Coronary artery (tissue), 2 donors: ENCODE measurements around the gene SLC39A8.
"Not testable (repeated sequence)": the region's sequence is repeated elsewhere in the genome, so short reads cannot be mapped to it uniquely, and the experiment has no call there.

Source experiments
- DNase-seq: peaks from one replicate; pipeline ENCODE4 v3.0.0-alpha.2; 2017; ENCODE audit warnings: low spot score
- H3K27ac ChIP-seq, 2 donors: fragments of 200-600 bp; sonication (generic); one replicate each; pipeline ENCODE4 v1.5.1; 2016 to 2019
- H3K4me3 ChIP-seq: fragments of 200-600 bp; sonication (generic); 2 replicates; pipeline ENCODE4 v1.5.1; 2016; ENCODE audit warnings: mild to moderate bottlenecking, moderate library complexity
- CTCF ChIP-seq: fragments of 200-600 bp; sonication (generic); IDR thresholded peaks from one replicate; pipeline ENCODE4 v1.5.1; 2019; ENCODE audit warnings: antibody characterized with exemption

SLC39A8 gene

GRCh38 chr4:102344954-102345794 lies at the start of gene SLC39A8:
TSS of gene SLC39A8 (minus strand) at chr4:102345482. CDS start at chr4:102344662, 820 bp downstream.
- DNase-seq = peak; percentile 89
- peak; percentile 67 for TF ChIP-seq CTCF
- Histone ChIP-seq H3K27ac (peak within 1 kb of the TSS; percentile 47 to 59), H3K4me3 (peak within 1 kb of the TSS; percentile 81)

GRCh38 chr4:102392033-102392744 lies 46.9 kb upstream of the SLC39A8 start:
- Histone ChIP-seq H3K4me3 (no peak overlapping the region), H3K27ac (no peak overlapping the region)
- DNase-seq = no peak
- TF ChIP-seq CTCF = no peak

DNA sequence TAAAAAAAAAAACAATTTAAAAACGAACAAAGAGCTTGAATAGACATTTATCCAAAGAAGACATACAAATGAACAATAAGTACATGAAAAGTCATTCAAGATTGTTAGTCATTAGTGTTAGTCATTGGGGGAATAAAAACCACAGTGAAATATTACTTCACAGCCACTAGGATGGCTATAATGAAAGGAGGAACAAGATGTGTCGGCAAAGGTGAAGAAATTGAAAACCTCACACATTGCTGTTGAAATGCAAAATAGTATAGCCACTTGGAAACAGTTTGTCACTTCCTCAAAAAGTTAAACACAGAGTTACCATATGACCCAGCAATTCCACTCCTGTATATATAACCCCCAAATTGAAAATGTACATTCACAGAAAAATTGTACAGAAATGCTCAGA lies 45.2 kb upstream of the SLC39A8 start:
- TF ChIP-seq CTCF = no peak
- Histone ChIP-seq H3K4me3 (no peak overlapping the region), H3K27ac (no peak overlapping the region)
- no peak for DNase-seq

DNA sequence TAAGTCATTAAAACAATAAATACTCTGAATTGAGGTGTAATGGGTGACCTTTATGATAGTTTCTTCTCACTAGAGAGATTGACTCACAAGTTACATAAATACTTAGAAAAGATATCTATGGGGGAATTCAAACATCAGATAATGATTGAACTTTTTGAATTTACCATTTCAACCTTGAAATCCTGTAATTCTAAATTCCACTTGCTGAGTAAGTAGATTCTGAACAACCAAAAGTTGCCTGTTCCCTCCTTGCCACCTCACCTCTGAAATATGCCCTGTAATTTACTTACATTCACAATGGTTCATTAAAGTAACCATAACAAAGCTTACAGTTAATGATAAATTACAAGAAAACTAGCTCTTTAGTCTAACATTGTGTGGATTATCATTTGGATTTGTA lies 43.3 kb upstream of the SLC39A8 start:
- Histone ChIP-seq H3K27ac (no peak overlapping the region), H3K4me3 (no peak overlapping the region)
- TF ChIP-seq CTCF = no peak
- DNase-seq = no peak

DNA sequence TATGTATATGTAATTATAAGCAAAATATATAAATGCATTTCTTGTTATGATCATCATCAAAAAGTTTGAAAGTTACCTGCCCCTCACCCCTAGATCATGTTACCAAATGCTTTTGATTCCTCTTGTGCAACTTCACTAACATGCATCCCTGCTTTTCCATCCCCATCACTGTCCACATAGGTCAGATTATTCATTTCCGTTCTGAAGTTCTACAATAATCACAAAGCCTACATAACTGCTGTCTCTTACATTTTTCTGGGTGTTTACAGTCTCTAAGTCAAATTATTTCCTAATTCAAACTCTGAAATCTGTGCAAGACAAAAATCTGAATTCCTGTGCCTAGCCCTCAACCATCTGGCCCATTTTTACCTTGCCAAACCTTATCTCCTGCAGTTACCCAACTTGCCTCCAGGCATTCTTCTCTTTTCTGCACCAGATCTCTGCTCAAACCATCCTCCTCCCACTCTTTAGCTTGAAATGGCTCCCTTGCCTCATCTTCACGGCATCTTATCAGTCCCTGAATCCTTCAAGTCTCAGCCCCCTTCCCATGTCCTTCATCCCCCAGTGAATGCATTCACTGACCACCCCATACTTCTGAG lies 42.4 kb upstream of the SLC39A8 start:
- Histone ChIP-seq H3K4me3 (no peak overlapping the region), H3K27ac (no peak overlapping the region)
- no peak for TF ChIP-seq CTCF
- no peak for DNase-seq

DNA sequence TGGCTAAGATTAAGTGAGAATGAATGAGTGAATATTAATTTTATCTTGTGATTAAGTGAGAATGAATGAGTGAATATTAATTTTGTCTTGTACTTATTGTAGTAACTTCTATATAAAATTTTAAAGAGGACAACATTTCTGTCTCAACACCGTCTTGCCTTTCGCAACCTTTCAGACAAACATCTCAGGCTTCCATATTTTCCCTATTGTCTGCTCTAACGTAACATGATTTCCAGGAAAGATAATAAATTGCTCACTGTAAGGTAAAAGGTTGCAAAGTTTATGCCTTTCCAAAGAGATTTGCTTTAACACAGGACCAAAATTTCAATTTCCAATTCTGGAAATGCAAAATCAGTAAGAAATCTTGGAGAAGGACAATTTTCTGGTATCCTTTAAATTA lies 41.7 kb upstream of the SLC39A8 start:
- Histone ChIP-seq H3K4me3 (no peak overlapping the region), H3K27ac (no peak overlapping the region)
- no peak for DNase-seq
- TF ChIP-seq CTCF = no peak

DNA sequence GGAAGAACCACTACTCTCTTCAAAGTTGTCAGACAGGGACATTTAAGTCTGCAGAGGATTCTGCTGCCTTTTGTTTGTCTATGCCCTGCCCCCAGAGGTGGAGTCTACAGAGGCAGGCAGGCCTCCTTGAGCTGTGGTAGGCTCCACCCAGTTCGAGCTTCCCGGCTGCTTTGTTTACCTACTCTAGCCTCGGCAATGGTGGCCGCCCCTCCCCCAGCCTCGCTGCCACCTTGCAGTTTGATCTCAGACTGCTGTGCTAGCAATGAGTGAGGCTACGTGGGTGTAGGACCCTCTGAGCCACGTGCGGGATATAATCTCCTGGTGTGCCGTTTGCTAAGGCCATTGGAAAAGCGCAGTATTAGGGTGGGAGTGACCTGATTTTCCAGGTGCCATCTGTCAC lies 35.0 kb upstream of the SLC39A8 start:
- H3K4me3 ChIP-seq, DNase-seq, H3K27ac ChIP-seq: not testable (repeated sequence)
